DOHH2 (cell line): Measurements from ENCODE around the gene ZNHIT1.

Source experiments
- CTCF ChIP-seq: fragments of 200-600 bp; sonication (generic); IDR thresholded peaks from one replicate; pipeline ENCODE4 v1.5.1; 2014; ENCODE audit warnings: antibody characterized with exemption, mild to moderate bottlenecking, low read depth, low read length; ENCODE audit not compliant: poor library complexity, severe bottlenecking
- EZH2phosphoT487 ChIP-seq: fragments of 200-600 bp; sonication (generic); IDR thresholded peaks from 2 replicates; pipeline ENCODE4 v1.6.1; 2017; ENCODE audit warnings: borderline replicate concordance, mild to moderate bottlenecking, antibody characterized with exemption, low read length, moderate library complexity, mixed read lengths

GRCh38 chr7:101216001-101216859, 1.7 kb upstream of the ZNHIT1 start:
- TF ChIP-seq CTCF (no peak), EZH2phosphoT487 (no peak)
